M059J (cell line): ENCODE measurements around the gene TMEM208. TPM values are rescaled to one million over a fixed set of nuclear protein-coding genes. Genes with fewer than 3 reads are reported as not detected.

Source experiments
- DNase-seq: peaks from one replicate; pipeline ENCODE4 v3.0.0-alpha.2; 2012; ENCODE audit warnings: low read depth
- total RNA-seq: library from RNA; depleted of rRNA; stranded (reverse); fragments of >200 nt; shearing (Covaris generic); gene quantifications from 2 replicates; pipeline ENCODE4 v1.2.3, GENCODE V29; 2014

TMEM208 gene
- total RNA-seq, 1 experiment from 2014 or later: 44.2 TPM

DNA sequence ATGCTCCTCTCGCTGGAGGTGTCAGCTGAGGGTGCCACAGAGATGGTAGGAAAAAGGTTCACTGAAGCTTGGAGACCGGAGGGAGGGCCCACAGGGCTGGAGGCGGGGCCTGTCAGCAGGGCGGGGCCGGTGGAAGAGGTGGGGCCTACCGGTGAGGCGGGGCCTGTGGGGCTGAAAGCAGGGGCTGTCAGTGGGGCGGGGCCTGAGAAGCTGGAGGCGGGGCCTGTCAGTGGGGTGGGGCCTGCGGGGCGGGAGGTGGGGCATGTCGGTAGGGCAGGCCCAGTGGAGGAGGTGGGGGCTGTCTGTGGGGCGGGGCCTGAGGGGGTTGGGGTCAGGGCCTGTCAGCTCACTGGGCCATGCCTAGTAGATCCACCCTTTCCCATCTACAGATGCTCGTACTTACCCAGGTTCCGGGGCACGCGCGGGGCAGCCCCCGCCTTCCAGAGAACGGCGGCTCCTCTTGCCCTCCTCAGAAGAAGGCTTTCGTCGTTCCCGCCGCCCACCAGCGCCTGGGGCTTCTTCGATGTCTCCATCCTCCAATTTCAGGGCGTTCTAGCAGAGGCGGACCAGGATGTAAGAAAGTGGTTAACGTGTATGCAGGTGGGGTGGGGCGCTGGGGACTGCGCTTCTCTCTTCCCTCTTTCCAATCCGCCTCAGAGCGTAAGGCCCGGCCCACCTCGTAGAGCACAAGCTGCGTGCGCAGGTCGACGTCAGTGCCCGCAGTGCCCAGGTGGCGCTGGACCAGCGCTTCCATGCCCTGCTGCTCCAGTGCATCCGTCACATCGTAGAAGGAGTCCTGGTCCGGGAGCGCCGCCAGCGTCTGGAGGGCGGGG is 9.8 kb downstream of the TMEM208 start:
- no peak for DNase-seq

GRCh38 chr16:67237396-67238277 is 10.7 kb downstream of the TMEM208 start:
- no peak for DNase-seq

GRCh38 chr16:67238278-67238575 is 11.3 kb downstream of the TMEM208 start:
- no peak for DNase-seq

DNA sequence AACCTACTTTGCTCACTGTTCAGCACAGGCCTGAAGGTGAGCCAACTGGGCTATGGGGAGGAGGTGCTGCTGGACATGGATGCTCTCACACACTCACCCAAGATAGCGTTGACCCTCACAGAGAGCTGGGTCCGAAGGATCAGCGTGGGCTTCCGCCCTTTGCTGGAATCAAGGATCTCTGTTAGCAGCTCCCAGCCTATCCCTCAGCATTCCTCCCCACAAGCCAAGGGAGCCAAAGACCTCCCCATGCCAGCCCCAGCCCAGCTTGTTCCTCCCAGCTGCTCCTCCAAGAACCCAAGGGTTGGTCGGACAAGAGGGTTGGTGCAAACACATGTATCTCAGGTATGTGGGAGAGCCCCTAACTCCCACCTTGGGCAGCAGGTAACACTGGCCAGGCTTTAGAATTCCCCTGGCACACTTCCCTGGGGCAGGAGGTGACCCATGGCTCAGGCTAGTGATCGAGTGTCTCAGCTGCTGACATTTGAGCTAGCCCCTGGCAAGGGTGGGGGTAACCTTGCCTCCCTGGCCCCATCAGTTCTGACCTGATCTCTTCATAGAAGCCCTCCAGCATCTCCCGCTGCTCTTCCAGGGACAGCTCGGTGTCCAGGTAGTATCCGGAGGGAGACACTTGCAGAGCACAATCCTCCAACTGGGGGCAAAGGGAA is 12.0 kb downstream of the TMEM208 start:
- no peak for DNase-seq

GRCh38 chr16:67240506-67240905 is 13.6 kb downstream of the TMEM208 start:
- DNase-seq: peak; percentile 72

DNA sequence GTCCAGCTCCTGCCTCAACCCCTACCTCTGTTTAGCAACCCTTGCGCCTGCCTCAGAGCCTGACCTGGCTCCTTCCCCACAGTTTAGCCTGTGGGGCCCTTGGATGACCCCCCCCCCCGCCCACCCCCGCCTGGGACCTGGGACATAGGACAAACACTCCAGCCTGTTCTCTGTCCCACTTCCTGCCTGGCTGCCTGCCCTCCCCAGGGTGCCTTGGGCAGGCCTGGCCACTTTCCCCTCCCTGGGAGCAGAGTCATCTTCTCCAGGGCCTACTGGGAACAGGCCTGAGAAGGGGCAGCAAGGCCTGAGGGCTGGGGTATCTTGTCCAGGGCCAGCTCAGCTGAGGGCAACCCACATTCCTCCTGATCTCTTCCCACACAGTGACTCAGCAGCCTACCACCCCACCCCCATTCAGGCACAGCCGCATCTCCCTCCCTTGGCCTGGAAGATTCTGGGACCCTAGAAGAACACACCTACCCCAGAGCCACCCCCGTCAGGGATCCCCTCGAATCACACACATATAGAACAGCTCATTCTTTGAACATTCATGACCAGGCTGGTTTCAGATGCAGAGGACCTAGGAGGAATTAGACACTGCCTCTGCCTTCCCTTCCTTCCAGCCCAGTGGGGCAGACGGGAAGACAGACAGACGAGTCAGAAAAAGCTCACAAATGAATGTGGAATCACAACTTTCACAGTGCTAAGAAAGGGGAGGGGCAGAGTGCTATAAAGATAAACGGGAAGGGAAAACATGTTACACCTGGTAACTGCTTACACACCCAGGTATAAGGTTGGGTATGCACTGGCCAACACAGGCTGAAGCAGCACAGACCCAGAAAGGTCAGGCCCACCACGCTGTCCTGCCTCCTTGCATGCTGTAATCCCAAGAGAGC is 14.3 kb downstream of the TMEM208 start:
- DNase-seq: peak; percentile 98

DNA sequence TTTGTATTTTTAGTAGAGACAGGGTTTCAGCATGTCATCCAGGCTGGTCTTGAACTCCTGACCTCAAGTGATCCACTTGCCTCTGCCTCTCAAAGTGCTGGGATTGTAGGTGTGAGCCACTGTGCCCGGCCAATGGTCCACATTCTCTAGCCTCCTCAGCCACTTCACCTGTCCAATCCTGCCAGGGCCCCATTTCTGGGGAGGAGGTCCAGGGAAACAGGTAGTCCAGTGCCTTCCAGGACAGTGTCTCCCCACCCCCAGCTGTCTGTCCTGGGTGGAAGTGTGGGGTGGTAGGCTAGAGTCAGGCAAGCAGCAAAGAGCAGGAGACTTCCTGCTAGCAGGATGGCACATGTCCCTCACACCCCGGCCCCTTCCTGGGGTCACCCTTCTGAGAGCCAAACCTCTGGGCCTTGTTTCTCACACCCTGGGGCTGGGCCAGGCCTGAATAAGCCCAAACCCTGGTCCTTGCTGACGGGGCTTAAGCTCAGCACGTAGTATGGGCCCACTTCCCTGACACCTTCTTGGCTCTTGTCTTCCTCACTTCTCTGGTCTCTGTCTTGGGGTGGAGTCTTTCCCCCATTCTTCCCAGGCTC is 15.3 kb downstream of the TMEM208 start:
- DNase-seq: no peak

- peak; percentile 49 for DNase-seq
These were observed 16.6 kb downstream of the TMEM208 start for GRCh38 chr16:67243481-67243880.

DNA sequence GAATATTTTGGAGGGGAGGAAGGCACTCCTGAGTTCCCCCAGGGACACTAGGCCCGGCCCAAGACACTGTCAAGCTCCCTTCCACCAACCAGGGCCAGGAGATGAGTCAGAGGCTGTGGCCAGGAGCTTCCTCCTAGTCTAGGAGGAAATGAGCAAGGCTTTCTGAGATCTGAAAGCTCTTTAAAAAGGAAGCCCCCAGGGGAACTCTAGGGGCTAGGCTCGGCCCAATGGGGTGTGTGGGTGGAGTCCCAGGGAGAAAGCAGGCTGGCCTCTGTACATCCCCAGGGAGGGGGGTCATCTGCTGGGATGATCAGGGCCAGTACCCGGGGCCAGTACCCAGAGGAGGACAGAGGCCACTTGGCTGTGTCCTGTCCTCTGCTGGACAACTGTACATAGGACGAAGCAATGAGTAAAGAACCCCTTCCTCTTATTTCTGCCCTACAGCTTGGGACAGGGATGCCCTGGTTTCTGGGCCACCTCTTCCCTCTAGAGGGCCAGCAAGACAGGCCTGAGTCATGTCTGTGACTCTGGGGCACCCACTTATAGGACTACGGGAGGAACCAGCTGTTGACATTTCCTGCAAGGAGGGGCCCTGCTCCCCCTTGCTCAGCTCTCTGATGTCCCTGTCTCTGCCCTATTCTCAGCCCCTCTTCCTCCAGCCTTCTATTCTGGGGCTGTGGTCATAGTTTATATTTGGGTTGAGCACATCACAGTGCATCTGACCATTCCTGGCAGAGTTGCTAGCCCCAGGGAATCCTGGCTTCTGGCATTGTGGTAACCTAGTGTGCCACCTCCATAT is 17.7 kb downstream of the TMEM208 start:
- peak; percentile 99 for DNase-seq

DNA sequence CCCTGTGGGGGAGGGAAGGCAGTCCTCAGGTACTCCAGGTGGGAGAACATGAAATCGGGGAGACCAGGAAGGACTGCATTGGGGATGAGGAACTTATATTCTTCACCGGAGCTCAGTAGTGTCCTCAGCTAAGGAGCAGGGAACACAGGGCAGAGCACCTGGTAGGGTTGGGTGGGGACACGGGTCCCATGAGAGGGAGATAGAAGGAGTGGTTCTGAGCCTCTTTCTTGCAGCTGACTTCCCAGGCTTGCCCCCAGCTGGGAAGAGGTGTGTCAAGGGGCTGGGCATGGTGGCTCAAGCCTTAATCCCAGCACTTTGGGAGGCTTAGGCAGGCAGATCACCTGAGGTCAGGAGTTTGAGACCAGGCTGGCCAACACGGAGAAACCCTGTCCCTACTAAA is 18.3 kb downstream of the TMEM208 start:
- DNase-seq: no peak

GRCh38 chr16:67245674-67246080 is 18.7 kb downstream of the TMEM208 start:
- DNase-seq: no peak

GRCh38 chr16:67246081-67246755 is 19.3 kb downstream of the TMEM208 start:
- DNase-seq: peak; percentile 85

DNA sequence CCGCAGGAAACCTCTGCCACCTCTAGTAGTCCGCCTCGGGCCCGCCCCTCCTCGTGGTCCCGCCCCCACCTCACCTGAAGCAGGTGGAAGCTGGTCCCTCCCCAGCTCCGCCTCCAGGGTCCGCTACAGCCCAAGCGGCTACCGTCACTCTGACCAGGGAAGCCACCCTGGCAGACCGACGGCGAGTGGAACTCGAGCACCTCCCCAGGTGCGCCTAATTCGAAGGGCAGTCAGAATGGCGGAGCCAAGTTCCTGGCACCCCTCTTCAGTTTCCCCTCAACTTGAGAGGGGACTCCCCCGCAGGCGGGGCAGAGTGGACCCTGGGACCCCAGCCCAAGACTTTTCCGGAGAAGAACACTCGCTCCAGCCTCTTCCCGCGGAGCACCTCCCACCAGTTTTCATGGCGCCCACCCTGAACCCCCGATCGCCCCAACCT is 19.8 kb downstream of the TMEM208 start:
- DNase-seq: no peak

GRCh38 chr16:67247192-67248072 is 20.5 kb downstream of the TMEM208 start, which contains the start of gene FHOD1:
Gene FHOD1, minus strand, starts transcription at chr16:67247481. Its CDS starts 71 bp downstream, at chr16:67247410.
- peak; percentile 96 for DNase-seq

DNA sequence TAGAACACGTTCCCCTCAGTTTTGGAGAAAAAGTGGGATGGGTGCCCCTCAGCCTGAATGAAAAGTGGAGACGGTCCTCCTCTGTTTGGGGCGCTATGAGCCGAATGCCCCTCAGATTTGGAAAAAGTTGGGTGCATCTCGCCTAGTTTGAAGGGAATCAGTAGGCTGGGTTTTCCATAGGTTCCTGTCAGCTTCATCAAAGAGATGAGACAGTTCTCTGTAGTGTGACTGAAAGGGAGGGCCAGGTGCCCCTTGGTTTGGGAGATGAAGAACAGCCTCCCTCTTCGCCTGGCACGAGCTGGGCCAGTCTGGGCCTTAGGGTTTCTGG is 21.1 kb downstream of the TMEM208 start:
- no peak for DNase-seq

GRCh38 chr16:67248401-67249177 is 21.7 kb downstream of the TMEM208 start, which contains the start of gene SLC9A5:
Gene SLC9A5, plus strand, starts transcription at chr16:67248979. Its CDS starts 36 bp downstream, at chr16:67249015.
- DNase-seq: no peak
